Activated gamma-delta T cell treated with Interleukin-2 at 50 U/mL for 16 hours (primary cell): ENCODE measurements around the gene CLEC10A.
"Not testable (repeated sequence)": the region's sequence is repeated elsewhere in the genome, so short reads cannot be mapped to it uniquely, and the experiment has no call there.

ENCODE experiments used
- DNase-seq: peaks from one replicate; pipeline ENCODE4 v3.0.0-alpha.2; 2020

CLEC10A gene, protein sequence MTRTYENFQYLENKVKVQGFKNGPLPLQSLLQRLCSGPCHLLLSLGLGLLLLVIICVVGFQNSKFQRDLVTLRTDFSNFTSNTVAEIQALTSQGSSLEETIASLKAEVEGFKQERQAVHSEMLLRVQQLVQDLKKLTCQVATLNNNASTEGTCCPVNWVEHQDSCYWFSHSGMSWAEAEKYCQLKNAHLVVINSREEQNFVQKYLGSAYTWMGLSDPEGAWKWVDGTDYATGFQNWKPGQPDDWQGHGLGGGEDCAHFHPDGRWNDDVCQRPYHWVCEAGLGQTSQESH

DNA sequence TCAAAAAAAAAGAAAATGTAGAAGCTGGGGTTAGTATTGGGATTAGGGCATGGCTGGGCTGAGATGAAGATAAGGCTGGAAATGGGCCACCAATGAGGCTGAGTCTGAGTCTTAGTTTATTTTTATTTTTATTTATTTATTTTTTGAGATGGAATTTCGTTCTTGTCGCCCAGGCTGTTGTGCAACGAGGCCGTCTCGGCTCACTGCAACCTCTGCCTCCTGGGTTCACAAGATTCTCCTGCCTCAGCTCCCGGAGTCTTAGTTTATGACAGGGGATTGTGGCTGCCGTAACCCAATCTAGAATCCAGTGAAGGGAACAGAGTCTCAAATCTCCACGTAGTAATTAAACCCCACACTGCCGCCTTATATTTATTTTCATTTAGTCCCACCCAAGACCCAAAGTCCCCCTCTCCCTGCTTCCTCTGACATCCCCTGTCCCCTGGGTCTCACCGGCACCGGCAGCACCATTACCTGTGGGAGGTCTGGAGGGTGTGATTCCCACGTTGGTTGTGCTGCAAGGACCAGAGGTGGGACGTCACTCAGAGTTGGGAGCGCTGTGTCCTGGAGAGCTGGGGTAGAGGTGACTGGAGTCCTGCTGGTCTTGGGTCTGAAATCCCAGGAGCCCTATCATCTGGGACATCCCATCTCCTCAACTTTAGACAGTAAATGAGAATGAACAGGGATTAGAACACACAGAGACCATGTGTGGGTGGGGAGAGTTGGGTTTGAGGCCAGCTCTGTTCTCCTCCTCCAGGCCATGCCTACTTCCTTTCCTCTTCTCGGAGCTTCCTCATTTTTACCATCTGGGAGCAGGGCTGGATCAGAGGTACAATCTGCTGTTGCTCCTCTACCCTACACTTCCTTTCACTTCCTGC lies at the start of gene CLEC10A:
Gene CLEC10A, minus strand, starts transcription at position 671 of the 875 bp plus-strand sequence. CDS start 1,439 bp downstream, outside the sequence.
- DNase-seq: no peak

DNA sequence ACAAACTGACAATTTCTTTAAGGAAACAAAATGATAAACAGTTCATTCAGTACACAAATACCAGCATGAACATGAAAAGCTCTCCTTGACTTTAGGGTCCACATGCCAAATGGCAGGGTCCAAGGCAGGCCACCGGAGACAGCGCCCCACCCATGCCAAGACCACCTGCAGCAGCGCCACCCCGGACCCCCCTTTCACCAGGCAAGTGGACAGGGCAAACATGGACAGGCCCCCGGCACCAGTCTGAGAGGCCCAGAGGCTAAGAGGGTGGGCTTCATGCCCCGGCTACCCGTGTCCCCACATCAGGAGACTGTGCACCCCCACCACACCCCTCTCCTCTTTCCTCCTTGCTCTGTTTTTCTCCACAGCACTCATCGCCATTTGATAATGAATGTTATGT lies 49.3 kb upstream of the CLEC10A start:
- no peak for DNase-seq

DNA sequence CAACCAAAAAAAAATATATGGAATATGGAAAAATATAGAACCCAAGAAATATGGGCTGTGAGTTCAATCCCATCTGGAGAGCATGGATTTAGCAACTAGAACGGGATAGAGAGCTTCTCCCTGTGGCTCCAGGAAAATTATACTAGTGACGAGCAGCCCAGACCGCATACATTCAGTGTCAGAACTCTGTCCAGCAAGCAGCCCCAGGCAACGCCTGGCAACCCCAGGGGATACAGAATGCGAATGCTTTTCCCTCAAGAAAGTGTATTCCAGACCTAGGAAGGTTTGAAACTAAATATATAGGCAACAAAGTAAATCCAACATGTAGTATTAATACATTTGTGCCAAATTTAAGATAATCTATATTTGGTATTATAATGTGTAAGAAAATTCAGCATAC lies 48.1 kb upstream of the CLEC10A start:
- no peak for DNase-seq

DNA sequence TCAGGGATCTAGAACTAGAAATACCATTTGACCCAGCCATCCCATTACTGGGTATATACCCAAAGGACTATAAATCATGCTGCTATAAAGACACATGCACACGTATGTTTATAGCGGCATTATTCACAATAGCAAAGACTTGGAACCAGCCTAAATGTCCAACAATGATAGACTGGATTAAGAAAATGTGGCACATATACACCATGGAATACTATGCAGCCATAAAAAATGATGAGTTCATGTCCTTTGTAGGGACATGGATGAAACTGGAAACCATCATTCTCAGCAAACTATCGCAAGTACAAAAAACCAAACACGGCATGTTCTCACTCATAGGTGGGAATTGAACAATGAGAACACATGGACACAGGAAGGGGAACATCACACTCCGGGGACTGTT lies 47.5 kb upstream of the CLEC10A start:
- not testable (repeated sequence) for DNase-seq

DNA sequence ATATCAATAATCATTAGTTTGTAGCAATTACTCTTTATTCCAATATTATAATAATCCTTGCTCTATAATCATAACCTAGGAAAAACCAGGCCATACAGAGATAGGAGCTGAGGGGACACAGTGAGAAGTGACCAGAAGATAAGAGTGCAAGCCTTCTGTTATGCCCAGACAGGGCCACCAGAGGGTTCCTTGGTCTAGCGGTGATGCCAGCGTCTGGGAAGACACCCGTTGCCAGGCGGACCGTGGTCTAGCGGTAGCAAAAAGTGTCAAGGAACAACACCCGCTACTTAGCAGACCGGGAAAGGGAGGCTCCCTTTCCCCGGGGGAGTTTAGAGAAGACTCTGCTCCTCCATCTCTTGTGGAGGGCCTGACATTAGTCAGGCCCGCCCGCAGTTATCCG lies 46.3 kb upstream of the CLEC10A start:
- not testable (repeated sequence) for DNase-seq

DNA sequence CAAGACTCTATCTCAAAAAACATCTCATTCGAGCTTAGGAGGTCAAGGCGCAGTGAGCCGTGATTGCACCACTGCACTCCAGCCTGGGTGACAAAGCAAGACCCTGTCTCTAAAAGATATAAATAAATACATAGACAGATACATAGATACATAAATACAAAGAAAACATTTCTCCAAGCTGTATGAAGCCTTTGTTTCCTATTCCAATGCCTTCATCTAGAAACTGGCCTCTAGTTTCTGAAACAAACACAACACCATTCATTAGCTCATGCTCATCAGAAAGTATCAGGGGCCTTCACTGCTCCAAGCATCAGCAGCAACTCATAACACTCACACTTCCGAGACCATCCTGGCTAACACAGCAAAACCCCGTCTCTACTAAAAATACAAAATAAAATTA lies 44.9 kb upstream of the CLEC10A start:
- no peak for DNase-seq

DNA sequence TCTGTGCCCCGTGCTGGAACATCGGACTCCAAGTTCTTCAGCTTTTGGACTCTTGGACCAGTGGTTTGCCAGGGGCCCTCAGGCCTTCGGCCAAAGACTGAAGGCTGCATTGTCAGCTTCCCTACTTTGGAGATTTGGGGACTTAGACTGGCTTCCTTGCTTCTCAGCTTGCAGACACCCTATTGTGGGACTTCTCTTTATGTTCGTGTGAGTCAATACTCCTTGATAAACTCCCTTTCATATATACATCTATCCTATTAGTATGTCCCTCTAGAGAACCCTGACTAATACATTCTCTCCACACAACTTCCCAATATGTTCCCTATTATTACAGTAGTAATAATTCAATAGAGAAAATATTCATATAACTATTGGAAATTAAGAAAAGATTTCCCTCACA lies 43.8 kb upstream of the CLEC10A start:
- DNase-seq: no peak

DNA sequence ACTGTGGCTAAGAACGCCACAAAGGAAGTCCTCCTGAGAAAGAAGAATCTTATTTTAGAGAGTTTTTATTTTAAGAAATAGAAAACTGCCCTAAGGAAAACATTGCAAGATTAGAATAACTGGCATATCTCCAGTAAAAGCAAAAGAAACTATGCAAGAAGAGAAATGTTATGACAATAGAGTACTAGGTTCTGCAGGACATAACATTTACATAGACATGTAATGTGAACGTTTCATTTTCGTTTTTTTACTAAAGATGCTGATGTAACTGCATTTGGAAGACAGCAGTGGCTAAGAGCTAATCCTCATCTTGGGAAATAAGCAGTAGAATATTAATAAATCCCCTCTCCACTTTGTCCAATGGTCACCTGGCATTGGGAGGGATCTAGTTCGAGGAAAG lies 42.3 kb upstream of the CLEC10A start:
- DNase-seq: no peak

DNA sequence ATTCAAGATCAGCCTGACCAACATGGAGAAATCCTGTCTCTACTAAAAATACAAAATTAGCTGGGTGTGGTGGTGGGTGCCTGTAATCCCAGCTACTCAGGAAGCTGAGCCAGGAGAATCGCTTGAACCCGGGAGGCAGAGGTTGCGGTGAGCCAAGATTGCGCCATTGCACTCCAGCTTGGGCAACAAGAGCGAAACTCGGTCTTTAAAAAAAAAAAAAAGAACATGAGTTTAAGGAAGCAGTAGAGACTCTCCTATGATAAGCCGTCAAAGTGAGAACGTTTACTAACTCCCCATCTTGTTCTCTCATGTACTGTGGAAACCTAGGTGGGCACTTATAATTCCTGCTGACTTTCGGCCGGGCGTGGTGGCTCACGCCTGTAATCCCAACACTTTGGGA lies 40.6 kb upstream of the CLEC10A start:
- DNase-seq: not testable (repeated sequence)

DNA sequence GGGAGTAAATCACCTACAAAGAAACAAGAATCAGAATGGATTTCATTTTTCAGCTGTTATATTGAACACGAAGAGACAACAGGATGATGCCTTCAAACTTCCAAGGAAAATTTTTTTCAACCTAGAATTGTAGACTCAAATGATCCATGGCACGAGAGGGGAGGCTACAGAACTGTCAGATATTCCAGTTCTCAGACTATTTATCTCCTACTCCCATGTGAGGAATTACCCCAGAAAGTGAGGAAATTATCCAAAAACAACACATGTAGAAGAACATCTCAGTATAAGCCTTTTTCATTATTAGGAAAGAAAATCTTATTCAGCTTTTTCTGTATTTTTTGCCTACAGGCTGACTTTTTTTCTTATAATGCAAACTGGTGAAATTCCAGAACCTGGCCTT lies 40.1 kb upstream of the CLEC10A start:
- no peak for DNase-seq

DNA sequence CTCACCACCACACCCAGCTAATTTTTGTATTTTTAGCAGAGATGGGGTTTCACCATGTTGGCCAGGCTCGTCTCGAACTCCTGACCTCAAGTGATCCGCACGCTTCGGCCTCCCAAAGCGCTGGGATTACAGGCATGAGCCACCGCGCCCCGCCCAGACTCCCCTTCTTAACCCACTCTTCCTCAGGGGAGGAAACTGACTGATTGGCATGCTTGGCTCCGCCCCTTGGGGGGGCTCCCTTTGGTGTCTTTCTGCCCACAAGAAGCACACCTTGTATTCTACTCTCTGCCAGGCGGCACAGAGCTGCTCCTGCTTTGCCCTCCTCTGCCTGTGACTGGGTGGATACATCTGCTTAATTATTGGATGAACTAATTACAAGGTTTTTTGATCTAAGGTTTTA lies 39.3 kb upstream of the CLEC10A start:
- DNase-seq: no peak

DNA sequence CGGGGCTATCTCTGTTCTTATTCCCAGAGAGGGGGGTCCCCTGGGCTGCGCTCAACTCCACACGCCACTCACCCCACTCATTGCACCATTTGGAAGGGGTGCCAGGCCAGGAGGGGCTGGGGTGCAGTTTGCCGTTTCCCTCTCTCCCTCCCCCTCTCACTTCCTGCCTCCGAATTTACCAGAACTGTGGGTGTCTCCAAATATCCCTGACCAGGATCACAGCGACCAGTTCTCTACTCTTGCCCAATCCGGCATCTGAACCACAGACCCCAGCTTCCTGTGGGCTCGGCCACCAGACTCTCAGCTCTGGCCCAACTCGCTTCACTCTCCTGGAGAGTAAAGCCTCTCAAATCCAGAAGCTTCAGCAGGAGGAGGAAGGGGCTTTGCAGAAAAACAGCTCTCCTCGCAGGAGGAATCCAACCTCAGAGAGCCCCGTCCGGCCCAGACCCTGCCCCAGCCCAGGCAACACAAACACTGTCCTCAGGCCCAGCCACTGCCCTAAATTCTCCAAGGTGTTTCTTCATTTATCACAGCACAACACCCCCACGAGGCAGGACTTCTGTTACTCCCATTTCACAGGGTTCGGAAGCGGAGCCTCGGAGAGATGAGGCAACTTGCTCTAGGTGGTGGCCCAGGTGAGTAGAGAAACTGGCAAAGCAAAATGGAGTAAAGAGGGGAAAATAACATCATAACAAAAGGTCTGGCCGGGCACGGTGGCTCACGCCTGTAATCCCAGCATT lies 35.0 kb upstream of the CLEC10A start:
- DNase-seq: no peak

DNA sequence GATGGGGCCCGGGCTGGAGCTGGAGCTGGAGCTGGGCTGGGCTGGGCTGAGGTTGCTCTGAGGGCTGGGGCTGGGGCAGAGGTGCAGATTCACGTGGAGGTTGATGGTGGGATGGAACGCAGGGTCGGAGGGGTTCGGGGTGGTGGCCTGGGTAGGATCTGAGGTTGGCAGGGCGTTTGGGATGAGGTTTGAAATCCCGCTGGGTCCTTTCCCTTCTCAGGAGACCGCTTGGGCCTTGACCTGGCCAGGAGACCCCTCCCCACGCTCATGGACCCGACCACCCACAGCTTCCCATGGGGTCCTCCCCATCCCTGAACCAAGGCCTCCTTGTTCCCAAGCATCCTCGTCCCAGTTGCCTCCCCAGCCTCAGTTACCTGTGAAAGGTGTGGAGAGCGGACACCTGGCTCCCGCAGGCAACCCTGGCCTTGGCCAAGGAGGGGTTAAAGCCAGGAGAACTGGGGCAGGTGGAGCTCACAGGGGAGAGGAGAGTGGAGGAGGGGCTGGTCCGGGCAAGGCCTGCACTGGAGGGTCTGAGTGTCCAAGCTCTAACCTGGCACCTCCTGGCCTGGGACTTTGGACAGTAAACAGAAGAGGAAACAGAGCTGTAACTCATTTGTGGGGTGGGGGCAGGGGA lies 34.3 kb upstream of the CLEC10A start, which contains the start of gene ASGR2:
Gene ASGR2, minus strand, starts transcription at position 582 of the 634 bp plus-strand sequence. CDS start 582 bp downstream, outside the sequence.
- DNase-seq: no peak

DNA sequence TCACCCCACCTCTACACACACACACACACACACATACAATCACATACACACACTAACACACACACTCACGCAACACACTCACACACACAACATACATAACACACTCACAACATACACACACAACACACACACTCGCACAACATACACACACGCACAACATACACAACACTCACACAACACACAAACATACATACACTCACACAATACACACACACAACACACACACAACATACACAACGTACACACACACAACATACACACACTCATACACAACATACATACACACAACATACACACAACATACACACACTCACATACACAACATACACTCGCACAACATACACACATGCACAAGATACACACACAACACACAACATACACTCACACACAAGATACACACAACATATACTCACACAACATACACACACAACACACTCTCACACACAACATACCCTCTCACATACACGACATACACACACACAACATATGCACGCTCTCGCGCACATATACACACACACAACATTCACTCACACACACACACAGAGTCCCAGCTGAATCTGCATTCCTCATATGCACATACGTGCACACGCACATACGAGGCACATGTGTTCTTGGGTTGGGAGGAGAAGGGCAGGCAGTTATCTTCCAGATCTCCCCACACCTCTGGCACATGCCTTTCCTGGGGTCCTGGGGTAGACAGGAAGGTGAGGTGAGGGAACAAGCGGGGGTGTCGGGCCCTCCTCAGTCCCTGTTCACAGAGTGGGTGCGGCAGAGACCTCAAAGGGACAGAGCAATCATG lies 33.4 kb upstream of the CLEC10A start:
- no peak for DNase-seq

DNA sequence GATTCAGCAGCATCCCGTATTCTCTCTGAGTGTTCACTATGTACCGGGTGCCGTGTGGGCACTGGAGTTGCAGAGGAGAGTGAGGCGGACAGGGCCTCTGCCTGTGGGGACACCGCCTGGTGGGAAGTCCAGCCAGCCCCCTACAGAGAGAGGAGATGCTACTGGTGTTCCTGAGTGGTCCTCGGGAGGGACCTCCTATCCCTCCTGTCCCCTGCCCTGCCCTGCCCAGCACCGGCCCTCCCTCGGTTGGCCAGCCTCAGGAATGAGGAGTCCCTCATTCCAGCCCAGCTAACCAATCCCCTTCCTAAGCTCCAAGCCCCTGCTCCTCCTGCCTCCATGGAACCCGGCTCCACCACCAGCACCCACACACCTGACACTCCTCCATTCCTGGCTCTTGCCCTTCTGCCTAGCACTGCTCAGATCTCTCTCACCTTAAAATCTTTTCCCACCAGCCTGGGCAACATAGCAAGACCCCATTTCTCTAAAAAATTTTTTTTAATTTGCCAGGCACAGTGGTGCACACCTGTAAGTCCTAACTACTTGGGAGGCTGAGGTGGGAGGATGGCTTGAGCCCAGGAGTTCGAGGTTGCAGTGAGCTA lies 32.6 kb upstream of the CLEC10A start:
- no peak for DNase-seq

DNA sequence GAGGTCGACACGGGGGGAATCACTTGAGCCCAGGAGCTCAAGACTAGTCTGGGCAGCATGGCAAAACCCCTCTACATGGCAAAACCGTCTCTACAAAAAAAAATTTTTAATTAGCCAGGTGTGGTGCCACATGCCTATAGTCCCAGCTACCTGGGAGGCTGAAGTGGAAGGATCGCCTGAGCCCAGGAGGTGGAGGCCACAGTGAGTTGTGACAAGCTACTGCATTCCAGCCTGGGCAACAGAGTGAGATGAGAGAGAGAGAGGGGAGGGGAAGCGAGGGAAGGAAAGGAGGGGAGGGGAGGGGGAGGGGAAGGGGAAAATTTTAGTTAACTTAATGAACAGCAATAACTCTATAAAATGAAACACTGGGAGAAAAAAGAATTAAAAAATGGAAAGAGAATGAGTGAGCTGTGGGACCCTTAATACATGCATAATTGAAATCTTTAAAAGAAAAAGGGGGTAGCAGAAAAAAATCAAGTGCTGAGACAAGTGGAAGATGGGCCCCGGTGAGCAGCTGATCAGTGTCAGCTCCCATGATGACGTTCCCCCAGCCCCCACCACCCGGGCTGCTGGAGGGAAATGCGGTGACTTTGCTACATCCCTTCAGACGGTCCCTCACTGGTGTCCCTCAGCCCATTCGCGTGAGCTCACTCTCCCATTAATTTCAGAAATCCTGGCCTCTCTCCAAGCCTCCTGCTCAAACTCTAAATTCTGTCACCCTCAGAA lies 31.9 kb upstream of the CLEC10A start:
- DNase-seq: no peak

DNA sequence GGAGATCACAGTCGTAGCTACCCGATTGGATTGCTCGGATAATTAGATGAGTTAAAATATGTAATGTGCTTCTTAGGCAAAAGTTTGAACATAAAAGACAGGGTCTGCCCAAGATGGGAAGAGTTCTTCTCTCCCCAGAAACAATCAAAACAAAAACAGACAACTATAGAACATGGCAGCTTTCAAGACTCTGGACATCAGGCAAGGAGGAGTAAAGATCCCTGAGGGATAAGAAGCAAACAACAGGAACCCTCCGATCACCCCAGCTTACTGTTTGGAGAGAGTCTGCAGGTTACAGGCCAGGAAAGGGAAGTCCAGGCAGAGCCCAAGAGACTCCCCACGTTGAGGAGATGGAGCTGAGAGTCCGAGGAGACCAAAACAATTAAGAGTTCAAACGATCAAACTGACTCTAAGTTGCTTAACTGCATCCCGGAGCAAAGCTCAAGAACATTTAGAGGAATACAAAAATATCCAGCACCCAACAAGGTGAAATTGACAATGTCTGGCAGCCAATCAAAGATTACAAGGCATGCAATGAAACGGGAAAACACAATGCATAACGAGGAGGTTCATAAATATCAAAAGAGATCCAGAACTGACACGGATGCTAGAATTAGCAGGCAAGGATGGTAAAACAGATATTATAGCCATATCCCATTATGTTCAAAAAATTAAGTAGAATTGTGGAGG lies 30.7 kb upstream of the CLEC10A start:
- DNase-seq: no peak

DNA sequence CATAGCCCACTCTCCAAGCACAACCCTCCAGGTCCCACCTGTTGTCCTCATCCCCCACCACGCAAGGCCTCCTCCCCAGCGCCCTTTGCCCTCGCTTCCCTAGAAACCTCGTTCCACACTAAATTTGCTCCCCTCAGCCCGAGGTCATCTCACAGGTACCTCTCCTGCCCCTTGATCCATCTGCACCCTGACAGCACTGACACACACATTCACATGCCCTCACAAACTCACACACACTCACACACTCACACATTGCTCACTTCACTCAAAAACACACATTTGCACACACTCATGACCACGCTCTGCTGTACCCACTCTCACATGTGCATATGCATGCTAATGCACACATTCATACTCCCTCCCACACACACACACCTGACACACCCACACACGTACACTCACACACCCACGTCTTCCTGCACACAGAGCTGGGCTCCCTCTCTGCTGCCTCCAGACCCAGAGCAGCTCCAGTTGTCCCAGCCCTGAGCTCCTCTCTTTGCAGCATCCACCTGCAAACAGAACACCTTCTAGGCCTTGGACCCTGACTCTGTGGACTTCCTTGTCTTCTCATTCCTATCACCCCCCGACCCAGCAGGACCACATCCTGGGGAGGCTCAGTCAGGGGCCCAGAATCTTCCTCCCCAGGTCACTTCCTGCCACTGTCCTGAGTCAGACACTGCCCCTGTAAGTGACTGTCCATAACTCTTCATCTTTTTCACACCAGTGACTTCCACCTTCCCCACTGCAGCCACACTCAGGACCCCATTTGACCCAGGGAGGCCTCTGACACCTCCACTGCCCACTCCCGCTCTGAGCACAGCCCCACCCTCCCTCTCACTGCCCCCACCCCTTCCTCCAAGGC lies 29.6 kb upstream of the CLEC10A start:
- DNase-seq: no peak

DNA sequence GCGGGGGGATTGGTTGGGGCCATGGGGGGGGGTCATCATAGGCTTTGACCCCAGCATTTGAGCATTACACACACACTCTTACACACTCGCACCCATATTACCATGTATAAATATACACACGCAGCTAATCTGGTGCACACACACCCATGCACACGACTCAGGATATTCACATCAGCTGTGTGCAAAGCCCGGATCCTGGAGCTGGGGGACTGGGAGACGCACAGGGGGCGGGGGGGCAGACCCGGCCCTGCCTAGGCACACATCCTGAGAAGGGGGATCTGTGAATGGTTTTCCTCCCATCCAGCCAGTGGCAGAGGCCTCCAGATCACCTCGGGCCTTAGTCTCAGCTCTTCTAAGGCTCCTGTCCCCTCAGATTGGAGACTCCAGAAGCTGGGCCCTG lies 28.9 kb upstream of the CLEC10A start:
- DNase-seq: no peak
